ENCODE measurements around the gene JADE3.

- TF ChIP-seq, protein P1, sequence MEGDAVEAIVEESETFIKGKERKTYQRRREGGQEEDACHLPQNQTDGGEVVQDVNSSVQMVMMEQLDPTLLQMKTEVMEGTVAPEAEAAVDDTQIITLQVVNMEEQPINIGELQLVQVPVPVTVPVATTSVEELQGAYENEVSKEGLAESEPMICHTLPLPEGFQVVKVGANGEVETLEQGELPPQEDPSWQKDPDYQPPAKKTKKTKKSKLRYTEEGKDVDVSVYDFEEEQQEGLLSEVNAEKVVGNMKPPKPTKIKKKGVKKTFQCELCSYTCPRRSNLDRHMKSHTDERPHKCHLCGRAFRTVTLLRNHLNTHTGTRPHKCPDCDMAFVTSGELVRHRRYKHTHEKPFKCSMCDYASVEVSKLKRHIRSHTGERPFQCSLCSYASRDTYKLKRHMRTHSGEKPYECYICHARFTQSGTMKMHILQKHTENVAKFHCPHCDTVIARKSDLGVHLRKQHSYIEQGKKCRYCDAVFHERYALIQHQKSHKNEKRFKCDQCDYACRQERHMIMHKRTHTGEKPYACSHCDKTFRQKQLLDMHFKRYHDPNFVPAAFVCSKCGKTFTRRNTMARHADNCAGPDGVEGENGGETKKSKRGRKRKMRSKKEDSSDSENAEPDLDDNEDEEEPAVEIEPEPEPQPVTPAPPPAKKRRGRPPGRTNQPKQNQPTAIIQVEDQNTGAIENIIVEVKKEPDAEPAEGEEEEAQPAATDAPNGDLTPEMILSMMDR (IDR thresholded peaks at IDR 0.05; ENCODE audit: borderline replicate concordance, extremely low read depth, low read length, poor library complexity, severe bottlenecking): no peak
- no peak for TF ChIP-seq EZH2 (IDR thresholded peaks at IDR 0.05; ENCODE audit: borderline replicate concordance, low read depth, low read length, severe bottlenecking)
Measured at GRCh38 chrX:47080215-47080914, 168.1 kb downstream of the JADE3 start.

All from DND-41 (cell line).